DMS 273 treated with DMSO at 0.1 percent for 48 hours (cell line): ENCODE data around the gene STAM2.
"Not testable (repeated sequence)": the region's sequence is repeated elsewhere in the genome, so short reads cannot be mapped to it uniquely, and the experiment has no call there.

Source experiments
- DNase-seq: peaks from one replicate; lab custom pipeline; 2025; lab: John Stamatoyannopoulos, UW

The STAM2 gene

GRCh38 chr2:152106464-152106863 is 69.1 kb downstream of the STAM2 start:
- DNase-seq: no peak

GRCh38 chr2:152103271-152103670 is 72.3 kb downstream of the STAM2 start:
- no peak for DNase-seq

DNA sequence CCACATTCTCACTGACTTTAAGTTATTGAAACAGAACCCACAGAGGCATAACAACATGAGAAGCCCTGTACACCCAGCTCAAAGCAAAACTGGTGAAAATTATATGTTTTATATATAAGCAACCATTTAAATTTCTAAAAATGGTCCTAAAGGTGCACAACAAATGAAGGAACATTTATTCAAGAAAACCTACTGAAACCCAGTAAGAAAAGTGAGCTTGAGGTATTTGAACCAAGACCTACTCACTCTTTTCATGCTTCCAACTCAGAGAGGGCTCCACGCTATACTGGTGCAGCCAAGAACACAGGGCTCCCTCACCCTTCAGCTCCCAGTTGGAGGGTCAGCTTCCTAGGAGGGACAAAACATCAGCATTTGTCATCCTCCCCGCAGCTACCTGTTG is 74.6 kb downstream of the STAM2 start:
- DNase-seq: no peak

DNA sequence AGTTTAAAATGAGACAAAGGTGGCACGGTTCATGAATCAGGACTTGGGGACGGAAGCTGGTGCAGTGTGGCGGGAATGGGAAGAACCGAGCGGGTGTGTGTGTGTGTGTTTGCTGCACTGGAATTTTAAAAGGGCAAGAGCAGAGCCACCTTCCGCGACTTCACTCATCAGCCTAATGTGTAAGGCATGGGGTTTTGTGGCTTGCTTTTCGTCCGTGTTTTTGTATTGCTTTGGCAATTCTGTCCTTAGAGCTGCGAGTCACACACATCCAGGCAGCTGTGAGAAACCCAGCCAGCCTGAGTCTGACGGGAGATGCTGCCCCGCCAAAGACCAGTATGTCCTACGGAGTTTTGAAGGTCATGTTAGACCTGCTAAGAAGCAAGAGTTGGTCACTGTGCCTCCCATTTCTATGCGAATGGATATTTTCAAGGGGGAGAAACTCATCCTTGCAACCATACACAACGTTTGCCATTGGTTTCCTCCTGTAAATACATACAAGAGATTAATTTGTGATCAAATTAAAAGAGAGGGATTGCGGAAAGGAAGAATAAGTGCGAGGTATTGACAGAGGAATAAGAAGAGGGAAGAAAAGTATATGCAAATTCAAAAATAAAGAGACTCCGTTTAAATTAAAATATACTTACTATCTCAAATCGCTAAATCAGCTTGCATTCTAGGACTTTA is 76.1 kb downstream of the STAM2 start:
- no peak for DNase-seq

GRCh38 chr2:152098496-152099366 is 76.8 kb downstream of the STAM2 start, which contains the start of gene CACNB4:
Gene CACNB4 (minus strand): TSS chr2:152099044.
- no peak for DNase-seq

DNA sequence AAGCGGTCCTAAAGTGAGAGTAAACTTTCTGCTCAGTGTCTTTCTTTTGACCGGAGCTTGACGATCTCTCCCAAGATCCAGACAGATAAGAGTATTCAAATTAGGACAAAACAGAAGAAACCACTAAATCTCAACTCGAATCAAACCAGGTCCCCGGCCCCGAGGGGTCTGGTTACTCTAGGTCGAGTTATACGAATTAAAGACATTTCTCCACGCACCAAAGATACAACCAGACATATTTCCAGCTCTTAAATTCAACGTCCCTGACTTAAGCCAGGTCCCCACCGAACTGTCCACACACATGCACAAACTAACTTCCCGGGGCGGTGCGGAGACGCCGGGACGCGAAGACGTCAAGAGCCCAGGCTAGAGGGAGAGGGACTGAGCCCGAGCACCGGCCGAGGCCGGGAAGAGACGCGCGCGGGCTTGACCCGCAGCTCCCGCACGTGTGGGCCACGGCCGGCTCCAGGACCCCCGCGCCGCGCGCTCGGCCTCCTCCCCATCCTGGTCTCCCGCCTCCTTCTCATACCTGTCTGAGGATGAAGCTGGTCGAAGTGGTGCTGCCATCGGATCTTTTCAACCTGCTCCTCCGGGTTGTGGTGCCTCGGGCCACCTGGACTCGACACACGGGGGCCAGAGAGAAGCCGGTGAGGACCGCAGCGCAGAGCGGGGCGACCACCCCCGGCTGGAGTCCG is 77.6 kb downstream of the STAM2 start:
- peak; percentile 6 for DNase-seq

DNA sequence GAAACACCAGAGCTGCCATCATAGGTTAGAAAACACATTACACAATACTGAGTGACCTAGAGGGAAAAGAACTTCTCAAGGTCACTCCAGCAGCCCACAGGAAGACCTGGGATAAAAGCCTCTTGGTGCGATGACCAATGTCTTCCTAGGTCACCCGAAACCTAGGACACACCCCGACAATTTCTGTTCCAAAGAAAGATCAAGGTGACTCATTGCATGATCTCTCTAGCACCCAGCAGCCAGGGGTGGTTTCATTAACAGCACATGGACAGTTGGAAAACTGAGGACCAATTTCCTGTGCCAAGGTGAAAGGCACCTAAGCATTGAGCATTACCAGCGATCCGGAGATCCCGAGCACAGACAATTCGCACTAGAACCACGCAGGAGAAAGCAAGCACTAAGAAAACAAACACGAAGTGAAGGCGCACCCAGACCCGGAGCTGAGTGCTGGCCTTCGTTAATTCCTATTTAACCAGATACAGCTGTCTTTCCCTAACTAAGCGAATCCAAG is 78.2 kb downstream of the STAM2 start:
- no peak for DNase-seq

GRCh38 chr2:152095146-152095545 is 80.4 kb downstream of the STAM2 start:
- no peak for DNase-seq

GRCh38 chr2:152094014-152094413 is 81.5 kb downstream of the STAM2 start:
- DNase-seq: no peak

DNA sequence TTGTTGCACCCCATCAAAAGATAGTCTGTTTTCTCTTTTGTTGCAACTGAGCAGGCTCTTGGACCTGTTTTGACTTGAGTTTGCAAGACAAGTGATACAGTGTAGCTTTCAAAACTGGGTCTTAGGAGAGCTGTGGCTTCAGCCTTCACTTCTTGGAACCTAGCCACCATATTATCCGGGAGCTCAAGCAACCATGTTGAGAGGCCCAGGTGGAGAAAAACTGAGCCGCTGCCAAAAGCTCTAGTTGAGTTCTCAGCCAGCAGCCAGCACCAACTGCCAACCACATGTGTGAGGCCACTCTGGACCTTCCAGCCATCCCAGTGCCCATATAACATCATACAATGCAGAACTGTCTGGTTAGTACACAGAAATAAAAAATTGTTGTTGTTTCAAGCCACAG is 82.1 kb downstream of the STAM2 start:
- peak; percentile 91 for DNase-seq

GRCh38 chr2:152092095-152092494 is 83.5 kb downstream of the STAM2 start:
- no peak for DNase-seq

- not testable (repeated sequence) for DNase-seq
Observed at GRCh38 chr2:152090726-152091125, 84.8 kb downstream of the STAM2 start.

GRCh38 chr2:152089238-152089637 is 86.3 kb downstream of the STAM2 start:
- no peak for DNase-seq

DNA sequence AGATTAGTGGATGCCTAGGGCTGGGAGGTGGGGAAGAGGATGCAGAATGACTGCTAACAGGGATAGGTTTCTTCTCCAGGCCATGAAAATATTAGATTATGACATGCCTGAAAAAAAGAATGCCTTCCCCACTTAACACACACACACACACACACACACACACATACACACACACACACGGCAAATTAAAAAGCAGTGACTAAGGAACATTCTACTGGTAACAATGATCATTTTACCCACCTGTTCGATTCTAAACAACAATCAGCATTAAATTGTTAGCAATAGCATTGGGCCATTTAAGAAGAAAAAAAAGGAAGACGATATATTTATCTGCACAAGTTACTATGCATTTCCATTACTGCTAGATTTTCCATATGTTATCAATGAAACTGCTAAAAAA is 87.6 kb downstream of the STAM2 start:
- DNase-seq: no peak

DNA sequence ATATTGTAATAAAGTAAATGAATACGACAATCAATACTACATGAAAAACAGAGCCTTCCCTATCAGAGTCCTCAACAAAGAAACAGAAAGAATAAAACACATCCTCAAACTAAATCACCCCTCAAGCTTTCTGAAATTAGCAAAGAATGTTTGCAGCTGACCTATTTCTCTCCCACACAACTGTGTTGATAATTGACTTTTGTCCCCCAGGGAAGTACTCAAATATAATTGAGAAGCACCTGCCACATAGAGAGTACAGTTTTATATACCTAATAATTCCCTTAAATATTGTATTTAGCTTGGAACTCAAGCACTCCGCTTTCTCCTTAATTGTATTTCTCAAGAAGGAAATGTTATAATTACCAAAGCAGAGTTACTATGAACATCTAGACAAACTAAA is 89.3 kb downstream of the STAM2 start:
- DNase-seq: no peak

DNA sequence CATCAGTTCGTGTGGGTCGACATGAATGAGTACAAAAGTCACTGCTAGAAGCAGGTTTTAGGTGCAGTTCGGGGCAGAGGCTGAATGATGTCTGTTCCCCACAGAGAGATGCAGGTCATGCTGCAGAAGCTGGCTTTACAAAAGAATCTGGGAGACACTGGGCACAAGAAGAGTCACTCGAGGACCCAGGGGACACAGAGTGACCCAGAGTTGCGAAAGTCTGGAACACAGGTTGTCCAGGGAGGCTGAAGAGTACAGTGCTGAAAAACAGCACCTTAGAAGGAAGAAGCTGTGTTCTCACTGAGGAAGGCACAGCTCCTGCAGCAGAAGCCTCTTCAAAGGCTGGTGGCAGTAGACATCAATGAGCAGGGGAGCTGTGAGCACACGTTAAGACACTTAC is 91.5 kb downstream of the STAM2 start:
- DNase-seq: no peak

DNA sequence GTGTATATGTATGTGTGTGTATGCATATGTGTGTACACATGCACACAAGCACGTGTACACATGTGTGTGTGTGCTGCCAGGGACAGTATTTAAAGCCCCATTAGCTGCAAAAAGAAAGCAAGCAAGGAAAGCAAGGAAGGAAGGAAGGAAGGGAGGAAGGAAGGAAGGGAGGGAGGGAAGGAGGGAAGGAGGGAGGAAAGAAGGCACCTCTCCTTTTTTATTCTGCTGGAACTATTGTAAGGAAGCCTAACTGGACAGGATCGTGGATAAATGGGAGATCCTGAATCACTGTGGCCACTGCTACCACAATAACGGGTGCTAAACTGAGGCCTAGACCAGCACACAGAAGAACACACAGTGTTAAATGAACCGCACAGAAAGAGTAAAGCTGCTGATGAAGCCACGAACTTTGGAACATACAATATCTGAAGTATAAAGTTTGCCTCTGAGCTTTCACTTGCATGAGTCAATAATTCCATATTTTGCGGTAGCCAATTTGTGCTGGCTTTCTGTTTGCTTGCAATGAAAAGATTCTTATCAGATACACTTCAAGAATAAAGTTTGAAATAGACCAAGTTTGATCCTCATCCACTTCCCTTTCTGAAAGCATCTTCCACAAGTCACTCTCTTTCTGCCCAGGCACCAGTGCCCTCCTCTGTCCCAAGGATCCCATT is 92.2 kb downstream of the STAM2 start:
- DNase-seq: no peak

DNA sequence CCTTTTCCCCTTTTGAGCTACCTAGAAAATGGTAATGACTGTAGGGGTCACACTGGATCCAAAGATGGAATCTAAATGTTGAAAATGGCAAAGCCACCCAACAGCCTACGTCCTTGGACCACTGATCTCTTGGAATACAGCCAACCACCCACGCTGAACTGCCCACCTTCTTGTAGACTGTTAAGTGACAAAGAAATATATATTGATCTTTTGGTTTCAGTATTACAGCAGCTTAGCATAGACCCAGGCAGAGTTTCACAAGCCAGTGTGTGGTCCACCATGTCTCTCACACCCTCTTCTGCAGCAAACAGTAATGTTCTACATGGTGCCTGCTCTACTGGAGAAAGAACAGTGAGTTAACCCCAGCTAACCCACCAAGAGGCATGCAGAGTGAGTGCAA is 96.9 kb downstream of the STAM2 start:
- DNase-seq: no peak

- DNase-seq: no peak
Observed at GRCh38 chr2:152078023-152078422, 97.5 kb downstream of the STAM2 start.

GRCh38 chr2:152075461-152076050 is 100.0 kb downstream of the STAM2 start:
- DNase-seq: no peak

DNA sequence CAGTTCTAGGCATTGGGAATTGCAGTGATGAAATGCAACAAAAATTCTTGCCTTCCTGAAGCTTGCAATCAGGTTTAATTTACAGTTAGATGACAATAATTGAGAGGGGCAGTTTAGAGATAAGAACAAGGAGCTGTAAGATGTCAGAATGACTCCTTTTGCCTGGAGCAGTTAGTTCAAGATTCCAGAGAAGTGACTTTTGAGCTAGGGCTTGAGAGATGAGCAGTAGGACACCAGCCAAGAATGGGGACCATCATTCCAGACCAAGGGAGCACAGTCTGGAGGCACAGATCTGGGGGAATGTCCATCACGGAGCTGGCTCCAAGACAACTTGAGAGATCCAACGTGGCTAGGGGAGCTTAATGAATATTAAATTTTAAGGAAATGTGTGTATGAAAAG is 103.6 kb downstream of the STAM2 start:
- DNase-seq: no peak

DNA sequence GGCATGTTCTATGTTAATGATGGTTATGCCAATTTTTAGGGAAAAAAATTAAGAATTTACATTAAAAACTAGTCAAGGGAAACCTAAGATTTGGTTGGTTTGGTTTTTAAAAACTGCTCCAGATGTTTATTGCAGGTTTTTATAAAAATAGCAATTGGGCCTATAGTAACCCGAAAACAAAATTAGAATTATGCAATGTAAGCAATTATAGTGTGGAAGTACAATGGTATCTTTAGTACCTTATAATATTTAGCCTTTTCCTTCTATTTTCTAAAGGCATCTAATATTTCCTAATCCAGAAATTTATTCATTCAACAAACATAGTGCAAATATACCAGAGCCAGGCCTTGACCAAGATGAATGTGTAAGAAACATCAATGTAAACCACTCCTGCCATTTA is 104.0 kb downstream of the STAM2 start:
- no peak for DNase-seq
